ENCODE data around the gene ADGRL4. TPM values are rescaled to one million over a fixed set of nuclear protein-coding genes. Genes with fewer than 3 reads are reported as not detected.

Gene ADGRL4
- total and polyA plus RNA-seq, 2 donors (not counting 3 experiments of a cell fraction or from before 2014, with no cell fraction given), result 140 to 143 TPM

DNA sequence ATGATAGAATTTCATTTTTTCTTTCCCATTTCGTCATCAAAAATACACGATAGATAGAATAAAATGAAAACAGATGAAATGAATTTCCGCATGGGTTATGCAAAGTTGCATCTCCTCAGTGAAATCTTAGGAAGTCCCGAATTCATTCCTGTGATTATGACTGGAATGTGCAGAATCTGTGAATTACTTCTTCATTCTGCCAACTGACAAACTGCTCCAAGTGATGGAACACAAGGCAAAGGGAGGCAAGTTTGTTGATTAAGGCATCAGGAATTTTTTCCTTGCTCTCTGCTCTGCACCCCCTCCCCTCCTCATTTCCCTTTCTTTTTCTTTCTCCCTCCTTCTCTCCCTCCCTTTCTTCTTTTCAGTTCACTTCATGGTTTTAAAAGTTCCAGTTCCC, 37.0 kb upstream of the ADGRL4 start:
- no peaks in the 10 kb centered on the region for H3K27me3 ChIP-seq (ENCODE audit: control insufficient read depth in 2 of 2, insufficient read depth in 2 of 2, low read length in 2 of 2)
- POLR2A ChIA-PET, result interaction anchor here (0.6 kb wide), 1 partner anchor 33 kb away, joined by 3 read pairs; no protein-coding TSS in a partner anchor
- no peak for TF ChIP-seq GATA2 (IDR thresholded peaks at IDR 0.05; ENCODE audit: insufficient read depth, insufficient read length, low read depth, low read length)
- no peak for TF ChIP-seq EZH2 (IDR thresholded peaks at IDR 0.05; ENCODE audit: borderline replicate concordance, low read depth, low read length, severe bottlenecking)
- TF ChIP-seq, protein P1, sequence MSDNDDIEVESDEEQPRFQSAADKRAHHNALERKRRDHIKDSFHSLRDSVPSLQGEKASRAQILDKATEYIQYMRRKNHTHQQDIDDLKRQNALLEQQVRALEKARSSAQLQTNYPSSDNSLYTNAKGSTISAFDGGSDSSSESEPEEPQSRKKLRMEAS (IDR thresholded peaks at IDR 0.05; ENCODE audit: insufficient read depth, insufficient read length), result no peak
- no peak for TF ChIP-seq JUN (IDR thresholded peaks at IDR 0.05; ENCODE audit: borderline replicate concordance, insufficient read depth, insufficient read length, low read depth)
- no peak for TF ChIP-seq FOS (IDR thresholded peaks at IDR 0.05; ENCODE audit: borderline replicate concordance, insufficient read depth, low read length)
- no peak for TF ChIP-seq POLR2AphosphoS5 (IDR thresholded peaks at IDR 0.05; ENCODE audit: insufficient read depth, low read depth, low read length)
- TF ChIP-seq, protein P2, sequence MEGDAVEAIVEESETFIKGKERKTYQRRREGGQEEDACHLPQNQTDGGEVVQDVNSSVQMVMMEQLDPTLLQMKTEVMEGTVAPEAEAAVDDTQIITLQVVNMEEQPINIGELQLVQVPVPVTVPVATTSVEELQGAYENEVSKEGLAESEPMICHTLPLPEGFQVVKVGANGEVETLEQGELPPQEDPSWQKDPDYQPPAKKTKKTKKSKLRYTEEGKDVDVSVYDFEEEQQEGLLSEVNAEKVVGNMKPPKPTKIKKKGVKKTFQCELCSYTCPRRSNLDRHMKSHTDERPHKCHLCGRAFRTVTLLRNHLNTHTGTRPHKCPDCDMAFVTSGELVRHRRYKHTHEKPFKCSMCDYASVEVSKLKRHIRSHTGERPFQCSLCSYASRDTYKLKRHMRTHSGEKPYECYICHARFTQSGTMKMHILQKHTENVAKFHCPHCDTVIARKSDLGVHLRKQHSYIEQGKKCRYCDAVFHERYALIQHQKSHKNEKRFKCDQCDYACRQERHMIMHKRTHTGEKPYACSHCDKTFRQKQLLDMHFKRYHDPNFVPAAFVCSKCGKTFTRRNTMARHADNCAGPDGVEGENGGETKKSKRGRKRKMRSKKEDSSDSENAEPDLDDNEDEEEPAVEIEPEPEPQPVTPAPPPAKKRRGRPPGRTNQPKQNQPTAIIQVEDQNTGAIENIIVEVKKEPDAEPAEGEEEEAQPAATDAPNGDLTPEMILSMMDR (IDR thresholded peaks at IDR 0.05; ENCODE audit: extremely low read depth in 1 of 2, insufficient read depth in 1 of 2, low read depth in 1 of 2, low read length in 2 of 2), result no peak
- no peak for TF ChIP-seq MYC (IDR thresholded peaks at IDR 0.05; ENCODE audit: low read depth, low read length)
- no peak for TF ChIP-seq POLR2A (IDR thresholded peaks at IDR 0.05; ENCODE audit: low read depth, low read length)
- H3K9me3 ChIP-seq (replicated peaks; ENCODE audit: control insufficient read depth, insufficient read depth, low read length), result no peaks in the 10 kb centered on the region
- DNase-seq (ENCODE audit: low read depth, low spot score) (no peak), FAIRE-seq (no peak)
- no peaks in the 10 kb centered on the region for H4K20me1 ChIP-seq (replicated peaks; ENCODE audit: control insufficient read depth, extremely low read depth, insufficient read depth, low read length)
- no peak overlapping the region for H3K9ac ChIP-seq (replicated peaks; ENCODE audit: extremely low read depth, insufficient read depth, low read length)
- no peak overlapping the region for H3K4me2 ChIP-seq (ENCODE audit: insufficient read depth, low read length)
- dilution Hi-C loops (cut with MboI; ENCODE audit: extremely low pct_ligation_motif_present, low sequenced_read_pairs) (no loop called here), intact Hi-C loops (cut with micrococcal nuclease) (loop anchor here (10.0 kb wide), 1 partner anchor 1529 kb away; no protein-coding TSS in a partner anchor)
- CTCF ChIA-PET, result interaction anchor here (1.1 to 1.4 kb wide), 3 partner anchors 8 to 60 kb away, joined by 4 to 10 read pairs (median 5); no protein-coding TSS in a partner anchor
- H3K9me1 ChIP-seq (replicated peaks; ENCODE audit: control insufficient read depth, extremely low read depth, insufficient read depth, low read length), result no peaks in the 10 kb centered on the region
- H2AFZ ChIP-seq (ENCODE audit: low read depth, low read length), result peak overlapping the region; percentile 60
- peaks cover 30% of the 10 kb centered on the region for H3K4me1 ChIP-seq (ENCODE audit: control insufficient read depth, extremely low read depth, insufficient read depth, low read length)
- H3K4me3 ChIP-seq (replicated peaks in 1 of 3; ENCODE audit: insufficient read depth in 1 of 3, low read depth in 1 of 3, low read length in 3 of 3), result no peak overlapping the region
- H3K27ac ChIP-seq (ENCODE audit: insufficient read depth, low read depth, low read length), result no peak overlapping the region
- no peaks in the 10 kb centered on the region for H3K79me2 ChIP-seq (ENCODE audit: control insufficient read depth, insufficient read depth, low read length)
- BruUV-seq (replicated peaks), result no TSS peak
- H3K36me3 ChIP-seq (ENCODE audit: control insufficient read depth in 2 of 2, extremely low read depth in 1 of 2, insufficient read depth in 2 of 2, low read length in 2 of 2), result no peaks in the 10 kb centered on the region
